Measurements from ENCODE around the gene FOXN3. TPM values are rescaled to one million over a fixed set of nuclear protein-coding genes. Genes with fewer than 3 reads are reported as not detected.
"Not testable (repeated sequence)": the region's sequence is repeated elsewhere in the genome, so short reads cannot be mapped to it uniquely, and the experiment has no call there.

Gene FOXN3
- total and polyA plus RNA-seq, 9 donors = 56.9 to 172 (median 99.2) TPM

DNA sequence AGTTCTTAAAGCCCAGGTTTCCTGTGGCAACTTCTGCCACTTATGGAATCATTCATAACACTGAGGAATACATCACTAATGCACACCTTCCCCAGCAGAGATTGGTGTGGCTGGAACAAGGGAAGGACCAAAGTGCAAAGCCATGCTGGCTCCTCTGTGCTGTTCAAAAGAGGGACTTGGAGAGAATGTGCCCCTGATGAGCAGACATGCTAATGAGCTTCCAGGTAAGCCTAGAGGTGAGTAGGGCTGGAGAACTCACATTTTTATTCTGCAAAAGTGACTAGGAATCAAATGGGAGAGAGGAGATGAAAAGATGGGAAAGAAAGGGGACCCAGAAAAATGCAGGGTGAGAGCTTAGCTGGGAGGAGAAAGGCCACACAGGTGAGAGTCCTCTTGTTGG lies 302.9 kb downstream of the FOXN3 start:
- H3K9me3 ChIP-seq = no peaks in the 10 kb centered on the region
- no peak for DNase-seq
- H3K36me3 ChIP-seq = no peaks in the 10 kb centered on the region
- intact Hi-C loops (cut with DNase I) = no loop called here
- H3K27ac ChIP-seq = no peak overlapping the region
- H3K4me1 ChIP-seq (ENCODE audit: insufficient read depth) = no peaks in the 10 kb centered on the region
- no peak for TF ChIP-seq EP300 (IDR thresholded peaks at IDR 0.05)
- no peak for TF ChIP-seq POLR2A (IDR thresholded peaks at IDR 0.05)
- TF ChIP-seq, protein P1, sequence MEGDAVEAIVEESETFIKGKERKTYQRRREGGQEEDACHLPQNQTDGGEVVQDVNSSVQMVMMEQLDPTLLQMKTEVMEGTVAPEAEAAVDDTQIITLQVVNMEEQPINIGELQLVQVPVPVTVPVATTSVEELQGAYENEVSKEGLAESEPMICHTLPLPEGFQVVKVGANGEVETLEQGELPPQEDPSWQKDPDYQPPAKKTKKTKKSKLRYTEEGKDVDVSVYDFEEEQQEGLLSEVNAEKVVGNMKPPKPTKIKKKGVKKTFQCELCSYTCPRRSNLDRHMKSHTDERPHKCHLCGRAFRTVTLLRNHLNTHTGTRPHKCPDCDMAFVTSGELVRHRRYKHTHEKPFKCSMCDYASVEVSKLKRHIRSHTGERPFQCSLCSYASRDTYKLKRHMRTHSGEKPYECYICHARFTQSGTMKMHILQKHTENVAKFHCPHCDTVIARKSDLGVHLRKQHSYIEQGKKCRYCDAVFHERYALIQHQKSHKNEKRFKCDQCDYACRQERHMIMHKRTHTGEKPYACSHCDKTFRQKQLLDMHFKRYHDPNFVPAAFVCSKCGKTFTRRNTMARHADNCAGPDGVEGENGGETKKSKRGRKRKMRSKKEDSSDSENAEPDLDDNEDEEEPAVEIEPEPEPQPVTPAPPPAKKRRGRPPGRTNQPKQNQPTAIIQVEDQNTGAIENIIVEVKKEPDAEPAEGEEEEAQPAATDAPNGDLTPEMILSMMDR (IDR thresholded peaks at IDR 0.05) = no peak
- no peak overlapping the region for H3K4me3 ChIP-seq
- H3K27me3 ChIP-seq = no peaks in the 10 kb centered on the region

DNA sequence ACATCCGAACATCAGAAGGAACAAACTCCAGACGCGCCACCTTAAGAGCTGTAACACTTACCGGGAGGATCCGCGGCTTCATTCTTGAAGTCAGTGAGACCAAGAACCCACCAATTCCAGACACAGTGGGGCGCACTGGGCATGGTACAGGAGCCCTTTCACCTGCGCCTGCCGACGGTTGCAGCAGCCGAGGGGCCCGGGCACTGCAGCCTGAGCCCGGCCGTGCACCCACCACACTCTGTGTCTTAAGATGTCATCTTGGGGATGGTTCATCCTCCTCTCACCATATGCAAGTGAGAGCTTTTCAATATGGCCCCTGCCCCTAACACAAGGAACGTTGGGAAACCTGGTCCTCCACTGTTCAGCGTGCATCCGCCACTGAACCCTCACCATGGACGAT lies 304.3 kb downstream of the FOXN3 start:
- Histone ChIP-seq H3K27ac (no peak overlapping the region), H3K36me3 (no peaks in the 10 kb centered on the region), H3K4me1 (ENCODE audit: insufficient read depth) (no peaks in the 10 kb centered on the region), H3K4me3 (no peak overlapping the region), H3K9me3 (no peaks in the 10 kb centered on the region), H3K27me3 (no peaks in the 10 kb centered on the region)
- DNase-seq = no peak
- intact Hi-C loops (cut with DNase I) = no loop called here
- TF ChIP-seq EP300 (IDR thresholded peaks at IDR 0.05) = no peak
- WGBS, 3 donors = 91 to 95% (median 92%) methylated on average over 18 of the region's 18 CpGs

DNA sequence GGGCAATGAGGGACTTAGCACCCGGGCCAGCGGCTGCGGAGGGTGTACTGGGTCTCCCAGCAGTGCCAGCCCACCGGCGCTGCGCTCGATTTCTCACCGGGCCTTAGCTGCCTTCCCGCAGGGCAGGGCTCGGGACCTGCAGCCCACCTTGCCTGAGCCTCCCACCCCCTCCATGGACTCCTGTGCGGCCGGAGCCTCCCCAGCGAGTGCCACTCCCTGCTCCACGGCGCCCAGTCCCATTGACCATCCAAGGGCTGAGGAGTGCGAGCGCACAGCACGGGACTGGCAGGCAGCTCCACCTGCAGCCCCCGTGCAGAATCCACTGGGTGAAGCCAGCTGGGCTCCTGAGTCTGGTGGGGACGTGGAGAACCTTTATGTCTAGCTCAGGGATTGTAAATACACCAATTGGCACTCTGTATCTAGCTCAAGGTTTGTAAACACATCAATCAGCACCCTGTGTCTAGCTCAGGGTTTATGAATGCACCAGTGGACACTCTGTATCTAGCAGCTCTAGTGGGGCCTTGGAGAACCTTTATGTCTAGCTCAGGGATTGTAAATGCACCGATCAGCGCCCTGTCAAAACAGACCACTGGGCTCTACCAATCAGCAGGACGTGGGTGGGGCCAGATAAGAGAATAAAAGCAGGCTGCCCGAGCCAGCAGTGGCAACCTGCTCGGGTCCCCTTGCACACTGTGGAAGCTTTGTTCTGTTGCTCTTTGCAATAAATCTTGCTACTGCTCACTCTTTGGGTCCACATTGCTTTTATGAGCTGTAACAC lies 305.1 kb downstream of the FOXN3 start:
- H3K9me3 ChIP-seq; H3K27ac ChIP-seq; H3K36me3 ChIP-seq; H3K27me3 ChIP-seq; H3K4me1 ChIP-seq (ENCODE audit: insufficient read depth); H3K4me3 ChIP-seq; intact Hi-C loops (cut with DNase I); DNase-seq: not testable (repeated sequence)
- 85 to 87% (median 86%) methylated on average over 25 of the region's 25 CpGs for WGBS, 3 donors

DNA sequence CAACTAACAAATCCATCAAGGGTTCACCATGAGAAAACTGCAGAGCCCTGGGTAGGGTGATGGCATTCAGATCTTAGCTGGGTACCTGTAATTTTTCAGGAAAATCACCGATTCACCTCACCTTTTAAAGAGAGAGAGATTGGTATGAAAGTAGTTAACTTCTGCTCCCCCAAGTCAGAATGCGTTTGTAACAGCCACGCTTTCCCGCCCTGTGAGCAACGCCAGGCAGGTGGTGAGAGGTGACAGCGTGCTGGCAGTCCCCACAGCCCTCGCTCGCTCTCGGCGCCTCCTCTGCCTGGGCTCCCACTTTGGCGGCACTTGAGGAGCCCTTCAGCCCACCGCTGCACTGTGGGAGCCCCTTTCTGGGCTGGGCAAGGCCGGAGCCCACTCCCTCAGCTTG lies 305.8 kb downstream of the FOXN3 start:
- H3K27ac ChIP-seq; H3K4me1 ChIP-seq (ENCODE audit: insufficient read depth); H3K27me3 ChIP-seq; H3K4me3 ChIP-seq; H3K36me3 ChIP-seq; H3K9me3 ChIP-seq; DNase-seq; intact Hi-C loops (cut with DNase I): not testable (repeated sequence)
- WGBS, 3 donors = 93 to 98% (median 94%) methylated on average over 12 to 13 of the region's 13 CpGs

DNA sequence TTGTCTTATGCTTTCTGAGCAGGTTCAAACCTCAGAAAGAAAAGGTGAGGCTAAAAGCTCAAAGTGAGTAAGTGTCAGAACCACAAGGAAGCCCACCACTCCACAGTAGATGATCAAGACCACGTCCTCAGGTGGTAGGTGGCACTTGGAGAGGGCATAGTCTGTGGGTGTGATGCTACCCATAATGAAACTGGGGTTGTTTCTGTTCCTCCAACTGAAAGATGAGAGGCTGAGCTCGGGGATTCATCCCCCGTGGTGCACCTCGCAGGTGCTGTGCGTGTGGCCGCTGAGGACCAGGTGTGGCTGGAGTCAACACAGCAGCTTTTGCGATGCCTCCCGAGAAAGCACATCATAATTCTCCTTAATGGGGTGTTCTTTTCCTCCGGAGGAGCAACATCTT lies 306.9 kb downstream of the FOXN3 start:
- H3K9me3 ChIP-seq = no peaks in the 10 kb centered on the region
- DNase-seq = no peak
- H3K27me3 ChIP-seq = no peaks in the 10 kb centered on the region
- WGBS, 3 donors = 89 to 91% (median 90%) methylated on average over 9 of the region's 9 CpGs
- no peaks in the 10 kb centered on the region for H3K36me3 ChIP-seq
- no peak overlapping the region for H3K4me3 ChIP-seq
- intact Hi-C loops (cut with DNase I) = no loop called here
- no peak overlapping the region for H3K27ac ChIP-seq
- no peak for TF ChIP-seq EP300 (IDR thresholded peaks at IDR 0.05)
- TF ChIP-seq, protein P1 (IDR thresholded peaks at IDR 0.05) = no peak
- TF ChIP-seq POLR2A (IDR thresholded peaks at IDR 0.05) = no peak
- no peaks in the 10 kb centered on the region for H3K4me1 ChIP-seq (ENCODE audit: insufficient read depth)

DNA sequence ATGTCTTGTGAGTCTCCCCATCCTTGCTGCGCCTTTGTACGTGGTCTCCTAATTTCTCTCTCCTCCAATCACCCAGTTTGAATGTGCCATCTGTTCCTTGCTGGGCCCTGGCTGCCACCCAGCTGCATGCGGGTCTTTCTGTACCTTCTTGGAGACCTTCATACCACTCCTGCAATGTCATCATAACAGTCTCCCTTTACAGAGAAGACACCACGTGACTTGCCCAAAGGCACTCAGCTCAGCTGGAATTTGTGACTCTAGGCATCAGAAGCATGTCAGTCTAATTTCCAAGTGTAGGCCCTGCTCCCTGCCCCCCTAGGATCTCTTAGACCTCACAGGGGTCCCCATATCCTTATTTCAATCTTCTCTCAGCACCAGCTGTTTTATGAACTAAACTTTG lies 308.4 kb downstream of the FOXN3 start:
- WGBS, 3 donors = 86 to 92% (median 87%) methylated on average over 4 of the region's 4 CpGs
- intact Hi-C loops (cut with DNase I) = no loop called here
- Histone ChIP-seq H3K4me3 (no peak overlapping the region), H3K9me3 (no peaks in the 10 kb centered on the region), H3K27ac (no peak overlapping the region), H3K4me1 (ENCODE audit: insufficient read depth) (no peaks in the 10 kb centered on the region), H3K27me3 (no peaks in the 10 kb centered on the region), H3K36me3 (no peaks in the 10 kb centered on the region)
- DNase-seq = no peak
- no peak for TF ChIP-seq EP300 (IDR thresholded peaks at IDR 0.05)
- TF ChIP-seq POLR2A (IDR thresholded peaks at IDR 0.05) = no peak
- TF ChIP-seq, protein P1 (IDR thresholded peaks at IDR 0.05) = no peak

Data from ovary (tissue), 9 donors.